ENCODE results near the gene GSTA1.
"Not testable (repeated sequence)": the region's sequence is repeated elsewhere in the genome, so short reads cannot be mapped to it uniquely, and the experiment has no call there.

Gene GSTA1

GRCh38 chr6:52803668-52804255 is at the start of gene GSTA1:
GSTA1 (minus strand) TSS chr6:52803816; CDS start chr6:52799267, 4,549 bp downstream.
- in situ Hi-C loops (cut with HindIII; ENCODE audit: low sequenced_read_pairs), result not testable (repeated sequence)

- in situ Hi-C loops (cut with HindIII; ENCODE audit: low sequenced_read_pairs), result no loop called here
Observed at GRCh38 chr6:52849137-52849536, 45.5 kb upstream of the GSTA1 start.

DNA sequence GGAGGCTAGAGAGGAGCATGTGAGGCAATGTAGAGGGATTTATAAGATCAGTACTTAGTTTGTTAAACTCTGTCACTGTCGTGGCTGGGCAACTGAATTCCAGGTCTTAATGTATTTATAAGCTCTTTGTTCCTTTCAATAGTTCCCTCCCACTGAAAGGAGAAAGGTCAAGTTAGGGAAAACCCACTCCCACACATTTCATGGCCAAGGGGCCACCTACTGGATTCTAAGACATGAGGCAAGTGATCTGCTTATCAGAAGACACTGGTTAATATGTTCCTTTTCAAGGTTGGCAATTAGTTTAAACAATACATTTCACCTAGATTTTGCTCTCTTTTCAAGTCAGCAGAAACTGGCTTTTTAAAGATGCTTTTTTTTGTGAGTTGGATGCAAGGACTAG is 42.4 kb upstream of the GSTA1 start:
- in situ Hi-C loops (cut with HindIII; ENCODE audit: low sequenced_read_pairs), result no loop called here

DNA sequence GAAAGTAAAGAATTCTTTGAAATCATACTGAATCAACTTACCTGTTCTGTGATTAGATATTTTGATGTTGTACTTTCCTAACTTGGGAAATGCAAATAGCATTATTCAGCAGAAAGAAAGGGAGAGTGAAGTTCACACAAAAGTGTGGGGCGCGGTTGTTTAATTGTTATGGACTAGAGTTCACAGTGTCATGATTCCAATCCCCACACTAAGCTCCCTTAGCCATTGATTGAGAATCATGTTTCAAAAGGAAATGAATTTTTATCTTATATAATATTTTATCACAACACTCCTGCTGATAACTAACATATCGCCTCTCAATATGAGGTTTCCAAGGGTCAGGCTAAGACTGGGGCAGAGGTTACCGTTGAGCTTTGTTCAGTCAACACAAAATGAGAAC is 40.0 kb upstream of the GSTA1 start:
- in situ Hi-C loops (cut with HindIII; ENCODE audit: low sequenced_read_pairs), result no loop called here

DNA sequence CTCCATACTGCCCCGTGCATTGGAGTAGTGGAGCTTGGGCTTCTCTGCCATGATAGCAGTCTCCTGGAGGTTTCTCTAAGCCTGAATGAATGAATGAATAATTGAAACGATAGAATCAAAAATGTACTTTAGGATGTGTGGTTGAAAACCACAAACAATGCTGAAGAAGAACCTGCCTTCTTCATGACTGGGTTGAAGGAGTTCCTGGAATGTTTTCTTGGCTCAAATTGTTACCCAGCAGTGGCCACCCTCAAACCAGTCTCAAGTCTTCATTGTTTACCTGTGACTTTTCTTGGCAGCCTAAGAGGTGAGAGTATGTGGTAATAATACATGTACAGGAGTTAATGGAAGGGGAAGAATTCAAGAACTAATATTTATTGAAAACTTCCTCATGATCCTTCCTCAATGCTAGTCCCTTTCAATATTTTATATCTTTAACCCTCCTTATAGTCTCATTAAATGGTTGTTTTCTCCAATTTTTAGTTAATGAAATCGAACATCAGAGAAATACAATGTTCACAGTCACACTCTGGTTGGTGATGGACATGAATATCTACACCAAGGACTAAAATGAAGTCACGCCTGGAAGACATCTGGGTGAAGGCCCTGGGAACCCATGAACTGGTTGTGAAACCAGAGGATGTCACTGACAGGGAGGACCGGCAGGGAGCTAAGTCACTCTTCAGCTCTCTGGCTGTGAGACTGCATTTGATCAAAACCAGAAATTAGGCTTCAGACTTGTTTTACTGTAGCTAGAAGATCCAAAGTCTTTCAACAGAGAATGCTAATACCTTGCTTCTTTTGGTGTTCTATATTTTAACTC is 37.4 kb upstream of the GSTA1 start, which contains the start of gene GSTA5:
TSS of gene GSTA5 (minus strand) at position 51 of the 823 bp plus-strand sequence.
- in situ Hi-C loops (cut with HindIII; ENCODE audit: low sequenced_read_pairs), result no loop called here

- in situ Hi-C loops (cut with HindIII; ENCODE audit: low sequenced_read_pairs), result no loop called here
Observed at GRCh38 chr6:52839124-52840055, 35.8 kb upstream of the GSTA1 start.

DNA sequence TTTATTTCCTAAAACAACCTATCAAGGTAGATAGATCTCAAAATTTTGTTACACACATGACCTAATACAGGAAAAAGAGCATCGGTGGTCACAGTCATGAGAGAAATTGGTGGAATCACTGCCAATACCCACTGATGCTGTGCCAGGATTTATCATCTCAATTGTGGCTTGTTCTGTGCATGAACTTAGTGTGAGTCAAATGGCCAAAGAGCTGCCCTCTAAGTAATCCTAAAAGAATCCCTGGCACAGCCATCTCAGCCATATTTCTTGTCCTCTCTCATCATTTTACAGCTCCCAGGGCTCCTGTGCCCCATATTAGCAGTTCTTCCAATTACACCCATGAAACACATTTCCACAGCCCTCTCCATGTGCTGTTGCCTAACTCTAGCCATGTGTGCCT is 30.9 kb upstream of the GSTA1 start:
- in situ Hi-C loops (cut with HindIII; ENCODE audit: low sequenced_read_pairs), result no loop called here

- in situ Hi-C loops (cut with HindIII; ENCODE audit: low sequenced_read_pairs), result not testable (repeated sequence)
Observed at GRCh38 chr6:52830869-52831268, 27.3 kb upstream of the GSTA1 start.

DNA sequence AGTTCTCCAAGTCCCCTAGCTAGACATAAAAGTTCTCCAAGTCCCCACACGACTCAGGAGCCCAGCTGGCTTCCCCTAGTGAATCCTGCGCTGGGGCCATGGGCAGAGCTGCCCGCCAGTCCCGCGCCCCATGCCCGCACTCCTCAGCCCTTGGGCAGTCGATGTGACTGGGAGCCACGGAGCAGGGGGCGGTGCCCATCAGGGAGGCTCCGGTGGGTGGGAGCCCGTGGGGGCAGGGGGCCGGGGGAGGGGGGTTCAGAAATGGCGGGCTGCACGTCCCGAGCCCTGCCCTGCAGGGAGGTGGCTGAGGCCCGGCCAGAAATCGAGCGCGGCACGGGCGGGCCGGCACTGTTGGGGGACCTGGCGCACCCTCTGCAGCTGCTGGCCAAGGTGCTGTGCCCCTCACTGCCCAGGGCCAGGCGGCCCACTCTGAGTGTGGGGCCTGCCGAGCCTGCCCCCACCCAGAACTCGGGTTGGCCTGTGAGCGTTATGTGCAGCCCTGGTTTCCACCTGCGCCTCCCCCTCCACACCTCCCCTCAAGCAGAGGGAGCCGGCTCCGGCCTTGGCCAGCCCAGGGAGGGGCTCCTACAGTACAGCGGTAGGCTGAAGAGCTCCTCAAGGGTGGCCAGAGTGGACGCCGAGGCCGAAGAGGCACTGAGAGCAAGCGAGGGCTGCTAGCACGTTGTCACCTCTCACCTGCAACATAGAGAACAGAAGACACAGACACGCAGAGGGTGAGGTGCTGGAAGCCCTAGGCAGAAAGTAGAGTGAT is 25.6 kb upstream of the GSTA1 start:
- in situ Hi-C loops (cut with HindIII; ENCODE audit: low sequenced_read_pairs), result no loop called here

DNA sequence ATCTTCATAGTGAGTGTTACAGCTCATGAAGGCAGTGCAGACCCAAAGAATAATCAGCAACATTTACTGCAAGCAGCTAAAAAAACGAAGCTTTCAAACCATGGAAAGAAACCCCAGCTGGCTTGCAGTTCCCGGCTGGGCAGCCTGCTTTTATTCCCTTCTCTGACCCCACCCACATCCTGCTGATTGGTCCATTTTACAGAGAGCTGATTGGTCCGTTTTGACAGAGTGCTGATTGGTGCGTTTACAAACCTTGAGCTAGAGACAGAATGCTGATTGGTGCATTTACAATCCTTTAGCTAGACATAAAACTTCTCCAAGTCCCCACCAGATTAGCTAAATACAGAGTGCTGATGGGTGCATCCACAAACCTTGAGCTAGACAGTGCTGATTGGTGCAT is 25.0 kb upstream of the GSTA1 start:
- in situ Hi-C loops (cut with HindIII; ENCODE audit: low sequenced_read_pairs), result not testable (repeated sequence)

- in situ Hi-C loops (cut with HindIII; ENCODE audit: low sequenced_read_pairs), result not testable (repeated sequence)
Observed at GRCh38 chr6:52827073-52827783, 23.6 kb upstream of the GSTA1 start.

DNA sequence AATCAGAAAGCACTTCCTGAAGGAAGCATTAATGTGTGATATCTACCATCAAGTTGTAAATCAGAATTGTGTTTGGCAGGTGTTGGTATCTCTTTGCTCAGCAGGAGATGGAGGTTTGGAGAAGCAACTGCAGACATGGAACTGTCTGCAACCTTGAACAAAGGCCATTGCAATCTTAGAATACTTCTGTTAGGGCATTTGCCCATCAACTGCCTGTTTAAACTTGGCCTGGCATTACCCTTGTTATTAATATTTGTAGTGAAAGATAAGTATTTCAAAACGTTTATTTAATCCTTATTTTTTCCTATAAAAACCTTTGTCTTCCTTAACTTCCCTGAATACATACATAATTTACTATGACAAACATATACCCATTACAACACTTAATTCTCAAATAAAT is 22.9 kb upstream of the GSTA1 start:
- in situ Hi-C loops (cut with HindIII; ENCODE audit: low sequenced_read_pairs), result no loop called here

- in situ Hi-C loops (cut with HindIII; ENCODE audit: low sequenced_read_pairs), result not testable (repeated sequence)
Observed at GRCh38 chr6:52825900-52826459, 22.4 kb upstream of the GSTA1 start.

DNA sequence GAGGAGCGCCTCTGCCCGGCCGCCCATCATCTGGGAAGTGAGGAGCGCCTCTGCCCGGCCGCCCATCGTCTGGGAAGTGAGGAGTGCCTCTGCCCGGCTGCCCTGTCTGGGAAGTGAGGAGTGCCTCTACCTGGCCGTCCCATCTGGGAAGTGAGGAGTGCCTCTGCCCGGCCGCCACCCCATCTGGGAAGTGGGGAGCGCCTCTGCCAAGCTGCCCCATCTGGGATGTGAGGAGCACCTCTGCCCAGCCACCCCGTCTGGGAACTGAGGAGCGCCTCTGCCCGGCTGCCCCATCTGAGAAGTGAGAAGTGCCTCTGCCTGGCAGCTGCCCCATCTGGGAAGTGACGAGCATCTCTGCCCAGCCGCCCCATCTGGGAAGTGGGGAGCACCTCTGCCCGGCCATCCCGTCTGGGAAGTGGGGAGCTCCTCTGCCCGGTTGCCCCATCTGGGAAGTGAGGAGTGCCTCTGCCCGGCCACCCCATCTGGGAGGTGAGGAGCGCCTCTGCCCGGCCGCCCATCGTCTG is 21.7 kb upstream of the GSTA1 start:
- in situ Hi-C loops (cut with HindIII; ENCODE audit: low sequenced_read_pairs), result not testable (repeated sequence)

DNA sequence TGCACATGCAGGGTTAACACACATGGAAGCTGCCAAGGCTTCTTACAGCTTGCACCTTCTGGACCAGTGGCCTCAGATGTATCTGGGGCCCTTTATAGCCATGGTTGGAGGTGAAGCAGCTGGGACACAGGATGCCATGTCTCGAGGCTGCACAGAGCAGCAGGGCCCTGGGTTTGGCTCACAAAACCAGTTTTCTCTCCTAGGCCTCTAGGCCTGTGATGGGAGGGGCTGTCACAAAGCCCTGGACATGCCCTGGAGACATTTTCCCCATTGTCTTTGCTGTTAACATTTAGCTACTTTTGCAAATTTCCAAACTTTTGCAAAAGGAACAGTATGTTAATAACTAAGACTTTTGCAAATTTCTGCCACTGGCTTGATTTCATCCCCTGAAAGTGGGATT is 18.2 kb upstream of the GSTA1 start:
- in situ Hi-C loops (cut with HindIII; ENCODE audit: low sequenced_read_pairs), result no loop called here

- in situ Hi-C loops (cut with HindIII; ENCODE audit: low sequenced_read_pairs), result no loop called here
Observed at GRCh38 chr6:52820198-52820597, 16.6 kb upstream of the GSTA1 start.

DNA sequence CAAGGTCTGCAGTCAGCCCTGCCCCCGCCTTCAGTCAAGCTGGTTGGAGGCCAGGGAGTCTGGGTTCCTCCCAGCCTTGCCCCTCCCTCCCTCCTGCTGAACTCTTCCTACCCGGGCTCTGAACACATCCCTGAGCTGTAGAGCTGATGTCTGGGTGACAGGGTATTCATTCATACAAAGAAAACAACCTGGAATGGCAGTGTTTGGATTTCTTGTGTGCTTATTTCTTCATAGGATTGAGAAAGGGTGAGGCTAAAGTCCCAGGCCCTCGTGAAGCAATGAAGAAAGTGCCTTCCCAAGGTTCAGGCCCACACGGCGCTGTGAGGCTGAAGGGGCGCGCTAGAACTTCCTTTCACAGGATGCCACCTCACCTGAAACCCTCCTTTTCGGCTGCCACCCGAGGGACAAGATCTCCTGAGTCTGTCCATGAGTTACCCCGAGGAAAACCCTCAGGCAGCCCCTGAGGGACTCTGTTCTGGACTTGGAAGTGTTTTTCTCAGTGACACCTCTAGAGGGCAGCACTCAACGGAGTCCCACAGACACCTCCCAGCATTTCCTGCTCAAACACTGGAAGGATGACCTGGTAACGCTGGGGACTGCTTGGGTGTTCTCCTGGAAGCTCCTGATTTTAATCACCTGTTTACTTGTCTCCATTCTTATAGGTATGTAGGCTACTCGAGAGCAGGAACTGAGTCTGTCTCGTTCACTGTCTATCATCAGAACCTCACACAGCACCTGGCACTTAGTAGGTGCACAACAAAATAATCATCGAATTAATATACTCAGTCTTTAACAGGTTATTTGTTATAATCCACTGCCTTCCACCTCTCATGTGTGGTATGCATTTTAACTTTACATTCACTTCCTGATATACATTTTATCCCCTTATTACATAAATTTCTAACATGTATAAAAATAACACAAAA is 11.8 kb upstream of the GSTA1 start:
- in situ Hi-C loops (cut with HindIII; ENCODE audit: low sequenced_read_pairs), result no loop called here

DNA sequence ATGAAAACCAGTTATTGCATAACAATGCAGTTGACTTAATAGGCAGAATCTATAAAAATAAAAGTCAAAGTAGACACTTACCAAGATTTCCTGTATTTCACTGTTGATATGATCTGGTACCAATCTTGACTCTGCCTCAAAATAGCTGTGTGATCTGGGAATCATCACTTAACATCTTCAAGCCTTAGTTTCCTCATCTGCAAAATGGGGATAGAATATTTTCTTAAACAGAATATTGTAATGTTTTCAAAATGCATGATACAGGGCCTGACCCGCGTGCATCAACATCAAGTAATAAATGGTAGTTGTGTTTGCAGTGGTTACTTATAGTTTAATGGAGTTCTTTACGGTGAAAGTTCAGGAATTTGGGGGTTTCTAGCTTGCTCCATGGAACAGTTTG is 10.9 kb upstream of the GSTA1 start:
- in situ Hi-C loops (cut with HindIII; ENCODE audit: low sequenced_read_pairs), result not testable (repeated sequence)
